HL-60 (cell line): ENCODE measurements around the gene ARHGEF4.

Source experiments
- DNase-seq, 2 experiments: peaks; one replicate each; pipeline ENCODE4 v3.0.0-alpha.2; 2010 to 2020; ENCODE audit warnings: low read depth in 1 of 2, low spot score in 1 of 2
- H3K27ac ChIP-seq: fragments of 250-450 bp; sonication (Bioruptor Pico); replicated peaks from 2 replicates; pipeline ENCODE4 v1.5.1; 2020; ENCODE audit warnings: mild to moderate bottlenecking, moderate library complexity
- H3K27me3 ChIP-seq: fragments of 250-450 bp; sonication (Bioruptor Pico); 2 replicates; pipeline ENCODE4 v1.5.1; 2021; ENCODE audit warnings: mild to moderate bottlenecking, moderate library complexity; ENCODE audit not compliant: insufficient read depth, poor library complexity, severe bottlenecking
- H3K4me3 ChIP-seq: replicated peaks from 2 replicates; pipeline ENCODE4 v1.5.1; 2011; ENCODE audit warnings: mild to moderate bottlenecking, control low read depth, low read length; ENCODE audit not compliant: insufficient read depth
- GABPA ChIP-seq: IDR thresholded peaks from 2 replicates; pipeline ENCODE4 v1.6.1; 2012; ENCODE audit warnings: low read depth
- POLR2AphosphoS5 ChIP-seq: IDR thresholded peaks from 2 replicates; pipeline ENCODE4 v1.6.1; 2012; ENCODE audit warnings: low read depth
- SPI1 ChIP-seq: IDR thresholded peaks from 2 replicates; pipeline ENCODE4 v1.6.1; 2012; ENCODE audit warnings: low read depth, mild to moderate bottlenecking, borderline replicate concordance
- TF ChIP-seq, protein P1 (sequence below): IDR thresholded peaks from 2 replicates; pipeline ENCODE4 v1.6.1; 2012; ENCODE audit warnings: low read depth; ENCODE audit not compliant: insufficient replicate concordance
- TF ChIP-seq, protein P2 (sequence below): IDR thresholded peaks from one replicate; pipeline ENCODE4 v1.5.1; 2011; ENCODE audit warnings: low read length, control low read depth, inconsistent platforms; ENCODE audit not compliant: insufficient read depth

Gene ARHGEF4

GRCh38 chr2:131093006-131093695, 256.4 kb downstream of the ARHGEF4 start, which contains the start of gene FAM168B:
Gene FAM168B (minus strand): TSS chr2:131093460. CDS start chr2:131082646, 10,814 bp downstream.
- DNase-seq: peak; percentile 77 to 82
- Histone ChIP-seq H3K27me3 (no peaks in the 10 kb centered on the region), H3K4me3 (peak within 1 kb of the TSS; percentile 75), H3K27ac (peak within 1 kb of the TSS; percentile 87)
- TF ChIP-seq, protein P1, sequence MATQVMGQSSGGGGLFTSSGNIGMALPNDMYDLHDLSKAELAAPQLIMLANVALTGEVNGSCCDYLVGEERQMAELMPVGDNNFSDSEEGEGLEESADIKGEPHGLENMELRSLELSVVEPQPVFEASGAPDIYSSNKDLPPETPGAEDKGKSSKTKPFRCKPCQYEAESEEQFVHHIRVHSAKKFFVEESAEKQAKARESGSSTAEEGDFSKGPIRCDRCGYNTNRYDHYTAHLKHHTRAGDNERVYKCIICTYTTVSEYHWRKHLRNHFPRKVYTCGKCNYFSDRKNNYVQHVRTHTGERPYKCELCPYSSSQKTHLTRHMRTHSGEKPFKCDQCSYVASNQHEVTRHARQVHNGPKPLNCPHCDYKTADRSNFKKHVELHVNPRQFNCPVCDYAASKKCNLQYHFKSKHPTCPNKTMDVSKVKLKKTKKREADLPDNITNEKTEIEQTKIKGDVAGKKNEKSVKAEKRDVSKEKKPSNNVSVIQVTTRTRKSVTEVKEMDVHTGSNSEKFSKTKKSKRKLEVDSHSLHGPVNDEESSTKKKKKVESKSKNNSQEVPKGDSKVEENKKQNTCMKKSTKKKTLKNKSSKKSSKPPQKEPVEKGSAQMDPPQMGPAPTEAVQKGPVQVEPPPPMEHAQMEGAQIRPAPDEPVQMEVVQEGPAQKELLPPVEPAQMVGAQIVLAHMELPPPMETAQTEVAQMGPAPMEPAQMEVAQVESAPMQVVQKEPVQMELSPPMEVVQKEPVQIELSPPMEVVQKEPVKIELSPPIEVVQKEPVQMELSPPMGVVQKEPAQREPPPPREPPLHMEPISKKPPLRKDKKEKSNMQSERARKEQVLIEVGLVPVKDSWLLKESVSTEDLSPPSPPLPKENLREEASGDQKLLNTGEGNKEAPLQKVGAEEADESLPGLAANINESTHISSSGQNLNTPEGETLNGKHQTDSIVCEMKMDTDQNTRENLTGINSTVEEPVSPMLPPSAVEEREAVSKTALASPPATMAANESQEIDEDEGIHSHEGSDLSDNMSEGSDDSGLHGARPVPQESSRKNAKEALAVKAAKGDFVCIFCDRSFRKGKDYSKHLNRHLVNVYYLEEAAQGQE: no peak
- peak; percentile 35; the same call in 1 of the 2 replicates for TF ChIP-seq SPI1
- TF ChIP-seq, protein P2, sequence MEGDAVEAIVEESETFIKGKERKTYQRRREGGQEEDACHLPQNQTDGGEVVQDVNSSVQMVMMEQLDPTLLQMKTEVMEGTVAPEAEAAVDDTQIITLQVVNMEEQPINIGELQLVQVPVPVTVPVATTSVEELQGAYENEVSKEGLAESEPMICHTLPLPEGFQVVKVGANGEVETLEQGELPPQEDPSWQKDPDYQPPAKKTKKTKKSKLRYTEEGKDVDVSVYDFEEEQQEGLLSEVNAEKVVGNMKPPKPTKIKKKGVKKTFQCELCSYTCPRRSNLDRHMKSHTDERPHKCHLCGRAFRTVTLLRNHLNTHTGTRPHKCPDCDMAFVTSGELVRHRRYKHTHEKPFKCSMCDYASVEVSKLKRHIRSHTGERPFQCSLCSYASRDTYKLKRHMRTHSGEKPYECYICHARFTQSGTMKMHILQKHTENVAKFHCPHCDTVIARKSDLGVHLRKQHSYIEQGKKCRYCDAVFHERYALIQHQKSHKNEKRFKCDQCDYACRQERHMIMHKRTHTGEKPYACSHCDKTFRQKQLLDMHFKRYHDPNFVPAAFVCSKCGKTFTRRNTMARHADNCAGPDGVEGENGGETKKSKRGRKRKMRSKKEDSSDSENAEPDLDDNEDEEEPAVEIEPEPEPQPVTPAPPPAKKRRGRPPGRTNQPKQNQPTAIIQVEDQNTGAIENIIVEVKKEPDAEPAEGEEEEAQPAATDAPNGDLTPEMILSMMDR: no peak
- peak; percentile 77 for TF ChIP-seq POLR2AphosphoS5
- peak; percentile 47 for TF ChIP-seq GABPA

GRCh38 chr2:131093696-131094462, 257.2 kb downstream of the ARHGEF4 start:
- TF ChIP-seq POLR2AphosphoS5 (no peak), SPI1 (no peak), GABPA (no peak)
- TF ChIP-seq, protein P1: no peak
- TF ChIP-seq, protein P2: no peak
- peak overlapping the region; percentile 87 for H3K27ac ChIP-seq
- H3K27me3 ChIP-seq: no peaks in the 10 kb centered on the region
- H3K4me3 ChIP-seq: peak overlapping the region; percentile 75
- peak in 1 of 2 experiments; percentile 7 for DNase-seq

DNA sequence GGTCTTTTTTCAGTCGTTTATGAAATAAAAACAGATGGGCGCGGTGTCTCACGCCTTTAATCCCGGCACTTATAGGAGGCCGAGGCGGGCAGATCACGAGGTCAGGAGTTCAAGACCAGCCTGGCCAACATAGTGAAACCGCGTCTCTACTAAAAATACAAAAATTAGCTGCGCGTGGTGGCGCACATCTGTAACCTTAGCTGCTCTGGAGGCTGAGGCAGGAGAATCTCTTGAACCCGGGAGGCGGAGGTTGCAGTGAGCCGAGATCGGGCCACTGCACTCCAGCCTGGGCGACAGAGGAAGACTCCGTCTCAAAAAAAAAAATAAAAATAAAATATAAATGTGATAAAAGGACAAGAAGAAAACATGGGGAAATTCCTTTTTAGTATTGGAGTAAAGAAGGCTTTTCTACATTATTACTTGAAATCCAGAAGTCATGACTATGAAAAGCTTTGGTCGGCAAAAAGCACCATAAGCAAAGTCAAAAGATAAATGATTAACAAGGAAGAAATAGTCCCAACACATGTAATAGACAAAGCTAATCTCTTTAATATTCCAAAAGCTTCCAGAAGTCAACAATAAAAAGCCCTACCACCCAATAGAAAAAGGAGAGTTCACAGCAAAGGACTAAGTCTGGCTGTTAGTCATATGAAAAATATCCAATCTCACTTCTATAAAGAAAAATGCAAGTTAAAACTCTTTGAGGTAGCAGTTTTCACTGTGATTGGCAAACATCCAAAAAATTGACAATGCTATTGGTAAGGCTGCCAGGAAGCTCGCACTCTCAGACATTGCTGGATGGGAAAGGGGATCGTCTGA, 258.0 kb downstream of the ARHGEF4 start:
- Histone ChIP-seq H3K27me3 (no peaks in the 10 kb centered on the region), H3K4me3 (no peak overlapping the region), H3K27ac (peak overlapping the region; percentile 87; the same call in 1 of the 2 replicates)
- TF ChIP-seq GABPA (no peak), SPI1 (no peak), POLR2AphosphoS5 (no peak)
- TF ChIP-seq, protein P1: no peak
- TF ChIP-seq, protein P2: no peak
- DNase-seq: no peak
